Measurements from ENCODE around the gene EFCAB12.

EFCAB12 gene

GRCh38 chr3:129428376-129429079, at the start of gene EFCAB12:
TSS of gene EFCAB12 (minus strand) at chr3:129428636. CDS start at chr3:129428488, 148 bp downstream.
- no peak for FAIRE-seq

- no peak for FAIRE-seq
Measured at GRCh38 chr3:129476586-129476985, 48.1 kb upstream of the EFCAB12 start.

GRCh38 chr3:129475863-129476262, 47.4 kb upstream of the EFCAB12 start:
- FAIRE-seq: no peak

GRCh38 chr3:129474984-129475804, 46.8 kb upstream of the EFCAB12 start:
- no peak for FAIRE-seq

- no peak for FAIRE-seq
Measured at GRCh38 chr3:129473769-129474152, 45.3 kb upstream of the EFCAB12 start.

- no peak for FAIRE-seq
Measured at GRCh38 chr3:129473067-129473768, 44.8 kb upstream of the EFCAB12 start.

GRCh38 chr3:129470861-129471260, 42.4 kb upstream of the EFCAB12 start:
- FAIRE-seq: no peak

- FAIRE-seq: no peak
Measured at GRCh38 chr3:129469026-129469425, 40.6 kb upstream of the EFCAB12 start.

GRCh38 chr3:129467932-129468331, 39.5 kb upstream of the EFCAB12 start:
- FAIRE-seq: no peak

GRCh38 chr3:129463716-129464115, 35.3 kb upstream of the EFCAB12 start:
- FAIRE-seq: no peak

GRCh38 chr3:129463094-129463493, 34.7 kb upstream of the EFCAB12 start:
- FAIRE-seq: no peak

GRCh38 chr3:129462361-129462968, 34.0 kb upstream of the EFCAB12 start:
- FAIRE-seq: no peak

GRCh38 chr3:129461461-129462146, 33.2 kb upstream of the EFCAB12 start:
- no peak for FAIRE-seq

GRCh38 chr3:129461022-129461421, 32.6 kb upstream of the EFCAB12 start:
- FAIRE-seq: no peak

GRCh38 chr3:129460572-129460971, 32.1 kb upstream of the EFCAB12 start:
- no peak for FAIRE-seq

- FAIRE-seq: no peak
Measured at GRCh38 chr3:129460155-129460554, 31.7 kb upstream of the EFCAB12 start.

GRCh38 chr3:129453732-129454131, 25.3 kb upstream of the EFCAB12 start:
- no peak for FAIRE-seq

- no peak for FAIRE-seq
Measured at GRCh38 chr3:129449279-129450115, 21.1 kb upstream of the EFCAB12 start.

- FAIRE-seq: no peak
Measured at GRCh38 chr3:129448186-129448895, 19.9 kb upstream of the EFCAB12 start.

- no peak for FAIRE-seq
Measured at GRCh38 chr3:129446926-129447325, 18.5 kb upstream of the EFCAB12 start.

GRCh38 chr3:129445471-129445870, 17.0 kb upstream of the EFCAB12 start:
- no peak for FAIRE-seq

All from A204.1 (cell line).